GM23338 (cell line): ENCODE data around the gene IZUMO4.

Experiments used
- CREB1 ChIP-seq: fragments of 250-450 bp; sonication (Bioruptor Pico); IDR thresholded peaks from 2 replicates; pipeline ENCODE4 v1.5.0; 2020; ENCODE audit warnings: low read depth, mild to moderate bottlenecking, moderate library complexity
- EZH2 ChIP-seq: fragments of 200-600 bp; sonication (generic); IDR thresholded peaks from one replicate; pipeline ENCODE4 v1.8.0; 2017; ENCODE audit warnings: antibody characterized with exemption, mild to moderate bottlenecking, low read depth; ENCODE audit not compliant: unreplicated experiment
- EZH2phosphoT487 ChIP-seq: fragments of 200-600 bp; sonication (generic); IDR thresholded peaks from one replicate; pipeline ENCODE4 v1.8.1; 2018; ENCODE audit warnings: antibody characterized with exemption; ENCODE audit not compliant: unreplicated experiment
- JUNB ChIP-seq: IDR thresholded peaks from one replicate; pipeline ENCODE4 v1.6.1; 2016; ENCODE audit warnings: antibody characterized with exemption; ENCODE audit not compliant: unreplicated experiment
- POLR2AphosphoS5 ChIP-seq: IDR thresholded peaks from 2 replicates; pipeline ENCODE4 v1.6.1; 2016; ENCODE audit warnings: antibody characterized with exemption, low read depth
- ZNF331 ChIP-seq: fragments of 250-450 bp; sonication (Bioruptor Pico); IDR thresholded peaks from 2 replicates; pipeline ENCODE4 v1.5.0; 2020; ENCODE audit warnings: low read depth, mild to moderate bottlenecking, moderate library complexity
- TF ChIP-seq, protein P1 (sequence below), 2 experiments: fragments of 200-600 bp in 1 of 2; sonication (generic) in 1 of 2; conservative IDR thresholded peaks; 2 replicates each; pipeline versions ENCODE4 v1.5.1 to v1.6.1; 2016 to 2017; ENCODE audit warnings: antibody characterized with exemption in 2 of 2, low read depth in 2 of 2, mild to moderate bottlenecking in 2 of 2, moderate library complexity in 1 of 2
- TF ChIP-seq, protein P2 (sequence below): IDR thresholded peaks from 2 replicates; pipeline ENCODE4 v1.6.1; 2016; ENCODE audit warnings: antibody characterized with exemption
- TF ChIP-seq, protein P3 (sequence below): IDR thresholded peaks from one replicate; pipeline ENCODE4 v1.6.1; 2018; ENCODE audit warnings: antibody characterized with exemption; ENCODE audit not compliant: unreplicated experiment
- TF ChIP-seq, protein P4 (sequence below): fragments of 250-450 bp; sonication (Bioruptor Pico); IDR thresholded peaks from 2 replicates; pipeline ENCODE4 v1.5.0; 2020; ENCODE audit warnings: mild to moderate bottlenecking, moderate library complexity

DNA sequence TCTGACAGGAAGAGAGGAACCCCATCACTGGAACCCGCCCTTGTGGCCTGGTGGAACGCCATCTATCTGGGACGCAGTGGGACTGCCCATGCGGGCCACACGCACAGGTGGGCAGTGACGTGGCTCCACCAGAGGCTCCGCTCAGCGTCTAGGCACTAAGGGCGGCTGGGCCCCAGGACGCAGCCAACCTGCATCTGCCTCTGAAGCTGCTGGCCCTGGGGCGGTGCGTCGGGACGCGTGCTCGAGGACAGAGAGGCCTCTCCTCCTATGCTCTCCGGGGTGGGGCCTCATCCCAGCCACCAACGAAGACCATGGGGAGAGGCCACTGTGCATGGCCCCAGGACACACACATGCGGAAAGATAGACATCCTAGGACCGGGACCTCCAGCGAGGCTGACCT lies 18.1 kb downstream of the IZUMO4 start:
- TF ChIP-seq, protein P1, sequence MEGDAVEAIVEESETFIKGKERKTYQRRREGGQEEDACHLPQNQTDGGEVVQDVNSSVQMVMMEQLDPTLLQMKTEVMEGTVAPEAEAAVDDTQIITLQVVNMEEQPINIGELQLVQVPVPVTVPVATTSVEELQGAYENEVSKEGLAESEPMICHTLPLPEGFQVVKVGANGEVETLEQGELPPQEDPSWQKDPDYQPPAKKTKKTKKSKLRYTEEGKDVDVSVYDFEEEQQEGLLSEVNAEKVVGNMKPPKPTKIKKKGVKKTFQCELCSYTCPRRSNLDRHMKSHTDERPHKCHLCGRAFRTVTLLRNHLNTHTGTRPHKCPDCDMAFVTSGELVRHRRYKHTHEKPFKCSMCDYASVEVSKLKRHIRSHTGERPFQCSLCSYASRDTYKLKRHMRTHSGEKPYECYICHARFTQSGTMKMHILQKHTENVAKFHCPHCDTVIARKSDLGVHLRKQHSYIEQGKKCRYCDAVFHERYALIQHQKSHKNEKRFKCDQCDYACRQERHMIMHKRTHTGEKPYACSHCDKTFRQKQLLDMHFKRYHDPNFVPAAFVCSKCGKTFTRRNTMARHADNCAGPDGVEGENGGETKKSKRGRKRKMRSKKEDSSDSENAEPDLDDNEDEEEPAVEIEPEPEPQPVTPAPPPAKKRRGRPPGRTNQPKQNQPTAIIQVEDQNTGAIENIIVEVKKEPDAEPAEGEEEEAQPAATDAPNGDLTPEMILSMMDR (conservative IDR thresholded peaks at IDR 0.05; ENCODE audit: low read depth in 2 of 2) = no peak
- no peak for TF ChIP-seq EZH2
- TF ChIP-seq EZH2phosphoT487 = no peak
- TF ChIP-seq, protein P2, sequence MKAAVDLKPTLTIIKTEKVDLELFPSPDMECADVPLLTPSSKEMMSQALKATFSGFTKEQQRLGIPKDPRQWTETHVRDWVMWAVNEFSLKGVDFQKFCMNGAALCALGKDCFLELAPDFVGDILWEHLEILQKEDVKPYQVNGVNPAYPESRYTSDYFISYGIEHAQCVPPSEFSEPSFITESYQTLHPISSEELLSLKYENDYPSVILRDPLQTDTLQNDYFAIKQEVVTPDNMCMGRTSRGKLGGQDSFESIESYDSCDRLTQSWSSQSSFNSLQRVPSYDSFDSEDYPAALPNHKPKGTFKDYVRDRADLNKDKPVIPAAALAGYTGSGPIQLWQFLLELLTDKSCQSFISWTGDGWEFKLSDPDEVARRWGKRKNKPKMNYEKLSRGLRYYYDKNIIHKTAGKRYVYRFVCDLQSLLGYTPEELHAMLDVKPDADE = no peak
- no peak for TF ChIP-seq POLR2AphosphoS5
- TF ChIP-seq, protein P3, sequence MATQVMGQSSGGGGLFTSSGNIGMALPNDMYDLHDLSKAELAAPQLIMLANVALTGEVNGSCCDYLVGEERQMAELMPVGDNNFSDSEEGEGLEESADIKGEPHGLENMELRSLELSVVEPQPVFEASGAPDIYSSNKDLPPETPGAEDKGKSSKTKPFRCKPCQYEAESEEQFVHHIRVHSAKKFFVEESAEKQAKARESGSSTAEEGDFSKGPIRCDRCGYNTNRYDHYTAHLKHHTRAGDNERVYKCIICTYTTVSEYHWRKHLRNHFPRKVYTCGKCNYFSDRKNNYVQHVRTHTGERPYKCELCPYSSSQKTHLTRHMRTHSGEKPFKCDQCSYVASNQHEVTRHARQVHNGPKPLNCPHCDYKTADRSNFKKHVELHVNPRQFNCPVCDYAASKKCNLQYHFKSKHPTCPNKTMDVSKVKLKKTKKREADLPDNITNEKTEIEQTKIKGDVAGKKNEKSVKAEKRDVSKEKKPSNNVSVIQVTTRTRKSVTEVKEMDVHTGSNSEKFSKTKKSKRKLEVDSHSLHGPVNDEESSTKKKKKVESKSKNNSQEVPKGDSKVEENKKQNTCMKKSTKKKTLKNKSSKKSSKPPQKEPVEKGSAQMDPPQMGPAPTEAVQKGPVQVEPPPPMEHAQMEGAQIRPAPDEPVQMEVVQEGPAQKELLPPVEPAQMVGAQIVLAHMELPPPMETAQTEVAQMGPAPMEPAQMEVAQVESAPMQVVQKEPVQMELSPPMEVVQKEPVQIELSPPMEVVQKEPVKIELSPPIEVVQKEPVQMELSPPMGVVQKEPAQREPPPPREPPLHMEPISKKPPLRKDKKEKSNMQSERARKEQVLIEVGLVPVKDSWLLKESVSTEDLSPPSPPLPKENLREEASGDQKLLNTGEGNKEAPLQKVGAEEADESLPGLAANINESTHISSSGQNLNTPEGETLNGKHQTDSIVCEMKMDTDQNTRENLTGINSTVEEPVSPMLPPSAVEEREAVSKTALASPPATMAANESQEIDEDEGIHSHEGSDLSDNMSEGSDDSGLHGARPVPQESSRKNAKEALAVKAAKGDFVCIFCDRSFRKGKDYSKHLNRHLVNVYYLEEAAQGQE = no peak
- TF ChIP-seq CREB1 = no peak
- no peak for TF ChIP-seq ZNF331 (CRISPR knock-in tag)
- TF ChIP-seq JUNB = no peak
- TF ChIP-seq, protein P4, sequence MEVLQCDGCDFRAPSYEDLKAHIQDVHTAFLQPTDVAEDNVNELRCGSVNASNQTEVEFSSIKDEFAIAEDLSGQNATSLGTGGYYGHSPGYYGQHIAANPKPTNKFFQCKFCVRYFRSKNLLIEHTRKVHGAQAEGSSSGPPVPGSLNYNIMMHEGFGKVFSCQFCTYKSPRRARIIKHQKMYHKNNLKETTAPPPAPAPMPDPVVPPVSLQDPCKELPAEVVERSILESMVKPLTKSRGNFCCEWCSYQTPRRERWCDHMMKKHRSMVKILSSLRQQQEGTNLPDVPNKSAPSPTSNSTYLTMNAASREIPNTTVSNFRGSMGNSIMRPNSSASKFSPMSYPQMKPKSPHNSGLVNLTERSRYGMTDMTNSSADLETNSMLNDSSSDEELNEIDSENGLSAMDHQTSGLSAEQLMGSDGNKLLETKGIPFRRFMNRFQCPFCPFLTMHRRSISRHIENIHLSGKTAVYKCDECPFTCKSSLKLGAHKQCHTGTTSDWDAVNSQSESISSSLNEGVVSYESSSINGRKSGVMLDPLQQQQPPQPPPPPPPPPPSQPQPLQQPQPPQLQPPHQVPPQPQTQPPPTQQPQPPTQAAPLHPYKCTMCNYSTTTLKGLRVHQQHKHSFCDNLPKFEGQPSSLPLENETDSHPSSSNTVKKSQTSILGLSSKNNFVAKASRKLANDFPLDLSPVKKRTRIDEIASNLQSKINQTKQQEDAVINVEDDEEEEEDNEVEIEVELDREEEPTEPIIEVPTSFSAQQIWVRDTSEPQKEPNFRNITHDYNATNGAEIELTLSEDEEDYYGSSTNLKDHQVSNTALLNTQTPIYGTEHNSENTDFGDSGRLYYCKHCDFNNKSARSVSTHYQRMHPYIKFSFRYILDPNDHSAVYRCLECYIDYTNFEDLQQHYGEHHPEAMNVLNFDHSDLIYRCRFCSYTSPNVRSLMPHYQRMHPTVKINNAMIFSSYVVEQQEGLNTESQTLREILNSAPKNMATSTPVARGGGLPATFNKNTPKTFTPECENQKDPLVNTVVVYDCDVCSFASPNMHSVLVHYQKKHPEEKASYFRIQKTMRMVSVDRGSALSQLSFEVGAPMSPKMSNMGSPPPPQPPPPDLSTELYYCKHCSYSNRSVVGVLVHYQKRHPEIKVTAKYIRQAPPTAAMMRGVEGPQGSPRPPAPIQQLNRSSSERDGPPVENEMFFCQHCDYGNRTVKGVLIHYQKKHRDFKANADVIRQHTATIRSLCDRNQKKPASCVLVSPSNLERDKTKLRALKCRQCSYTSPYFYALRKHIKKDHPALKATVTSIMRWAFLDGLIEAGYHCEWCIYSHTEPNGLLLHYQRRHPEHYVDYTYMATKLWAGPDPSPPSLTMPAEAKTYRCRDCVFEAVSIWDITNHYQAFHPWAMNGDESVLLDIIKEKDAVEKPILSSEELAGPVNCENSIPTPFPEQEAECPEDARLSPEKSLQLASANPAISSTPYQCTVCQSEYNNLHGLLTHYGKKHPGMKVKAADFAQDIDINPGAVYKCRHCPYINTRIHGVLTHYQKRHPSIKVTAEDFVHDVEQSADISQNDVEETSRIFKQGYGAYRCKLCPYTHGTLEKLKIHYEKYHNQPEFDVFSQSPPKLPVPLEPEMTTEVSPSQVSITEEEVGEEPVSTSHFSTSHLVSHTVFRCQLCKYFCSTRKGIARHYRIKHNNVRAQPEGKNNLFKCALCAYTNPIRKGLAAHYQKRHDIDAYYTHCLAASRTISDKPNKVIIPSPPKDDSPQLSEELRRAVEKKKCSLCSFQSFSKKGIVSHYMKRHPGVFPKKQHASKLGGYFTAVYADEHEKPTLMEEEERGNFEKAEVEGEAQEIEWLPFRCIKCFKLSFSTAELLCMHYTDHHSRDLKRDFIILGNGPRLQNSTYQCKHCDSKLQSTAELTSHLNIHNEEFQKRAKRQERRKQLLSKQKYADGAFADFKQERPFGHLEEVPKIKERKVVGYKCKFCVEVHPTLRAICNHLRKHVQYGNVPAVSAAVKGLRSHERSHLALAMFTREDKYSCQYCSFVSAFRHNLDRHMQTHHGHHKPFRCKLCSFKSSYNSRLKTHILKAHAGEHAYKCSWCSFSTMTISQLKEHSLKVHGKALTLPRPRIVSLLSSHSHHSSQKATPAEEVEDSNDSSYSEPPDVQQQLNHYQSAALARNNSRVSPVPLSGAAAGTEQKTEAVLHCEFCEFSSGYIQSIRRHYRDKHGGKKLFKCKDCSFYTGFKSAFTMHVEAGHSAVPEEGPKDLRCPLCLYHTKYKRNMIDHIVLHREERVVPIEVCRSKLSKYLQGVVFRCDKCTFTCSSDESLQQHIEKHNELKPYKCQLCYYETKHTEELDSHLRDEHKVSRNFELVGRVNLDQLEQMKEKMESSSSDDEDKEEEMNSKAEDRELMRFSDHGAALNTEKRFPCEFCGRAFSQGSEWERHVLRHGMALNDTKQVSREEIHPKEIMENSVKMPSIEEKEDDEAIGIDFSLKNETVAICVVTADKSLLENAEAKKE (CRISPR knock-in tag) = no peak
